ENCODE measurements around the gene CCR9. TPM values are rescaled to one million over a fixed set of nuclear protein-coding genes. Genes with fewer than 3 reads are reported as not detected.

Gene CCR9
- total and polyA plus RNA-seq, 10 of the 15 experiments (the other 5 are each of a cell fraction or from before 2014, with no cell fraction given) = 0.05 to 3.9 (median 2.4) TPM

GRCh38 chr3:45942051-45942825 is 55.9 kb downstream of the CCR9 start (continued):
- TF ChIP-seq, protein P1, sequence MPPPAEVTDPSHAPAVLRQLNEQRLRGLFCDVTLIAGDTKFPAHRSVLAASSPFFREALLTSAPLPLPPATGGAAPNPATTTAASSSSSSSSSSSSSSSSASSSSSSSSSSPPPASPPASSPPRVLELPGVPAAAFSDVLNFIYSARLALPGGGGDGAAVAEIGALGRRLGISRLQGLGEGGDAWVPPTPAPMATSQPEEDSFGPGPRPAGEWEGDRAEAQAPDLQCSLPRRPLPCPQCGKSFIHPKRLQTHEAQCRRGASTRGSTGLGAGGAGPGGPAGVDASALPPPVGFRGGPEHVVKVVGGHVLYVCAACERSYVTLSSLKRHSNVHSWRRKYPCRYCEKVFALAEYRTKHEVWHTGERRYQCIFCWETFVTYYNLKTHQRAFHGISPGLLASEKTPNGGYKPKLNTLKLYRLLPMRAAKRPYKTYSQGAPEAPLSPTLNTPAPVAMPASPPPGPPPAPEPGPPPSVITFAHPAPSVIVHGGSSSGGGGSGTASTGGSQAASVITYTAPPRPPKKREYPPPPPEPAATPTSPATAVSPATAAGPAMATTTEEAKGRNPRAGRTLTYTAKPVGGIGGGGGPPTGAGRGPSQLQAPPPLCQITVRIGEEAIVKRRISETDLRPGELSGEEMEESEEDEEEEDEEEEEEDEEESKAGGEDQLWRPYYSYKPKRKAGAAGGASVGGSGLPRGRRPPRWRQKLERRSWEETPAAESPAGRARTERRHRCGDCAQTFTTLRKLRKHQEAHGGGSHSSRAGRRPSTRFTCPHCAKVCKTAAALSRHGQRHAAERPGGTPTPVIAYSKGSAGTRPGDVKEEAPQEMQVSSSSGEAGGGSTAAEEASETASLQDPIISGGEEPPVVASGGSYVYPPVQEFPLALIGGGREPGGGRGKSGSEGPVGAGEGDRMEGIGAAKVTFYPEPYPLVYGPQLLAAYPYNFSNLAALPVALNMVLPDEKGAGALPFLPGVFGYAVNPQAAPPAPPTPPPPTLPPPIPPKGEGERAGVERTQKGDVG (CRISPR knock-in tag; IDR thresholded peaks at IDR 0.05) = no peak

- FAIRE-seq (no peak), DNase-seq (ENCODE audit: low read depth, low spot score) (no peak), ATAC-seq (no peak)
- in situ Hi-C loops (cut with MboI) = loop anchor here (5.0 to 10.0 kb wide), 2 partner anchors 134 to 271 kb away; no protein-coding TSS in a partner anchor
- no peak within 1 kb of the TSS for H3K4me2 ChIP-seq (ENCODE audit: control insufficient read depth, insufficient read depth)
- ChIA-PET CTCF (interaction anchor here (0.9 to 9.0 kb wide), 9 partner anchors 9 to 435 kb away, joined by 3 to 478 read pairs (median 3); partner anchors contain the start of gene LZTFL1), SMC1A (ENCODE audit: uncharacterized antibody, unreplicated experiment) (interaction anchor here (0.7 to 21.6 kb wide), 7 partner anchors 14 to 1133 kb away, joined by 3 to 523 read pairs (median 5); no protein-coding TSS in a partner anchor), POLR2A (interaction anchor here (0.7 kb wide), 1 partner anchor 51 kb away, joined by 3 read pairs; no protein-coding TSS in a partner anchor), RAD21 (ENCODE audit: unreplicated experiment) (interaction anchor here (1.0 to 1.6 kb wide), 6 partner anchors 9 to 426 kb away, joined by 3 to 7 read pairs (median 6); no protein-coding TSS in a partner anchor)
- H2AFZ ChIP-seq (ENCODE audit: control insufficient read depth, low read depth, low read length) = no peak within 1 kb of the TSS
- H3K27ac ChIP-seq (ENCODE audit: control insufficient read depth, insufficient read depth) = no peak within 1 kb of the TSS
- intact Hi-C loops (cut with micrococcal nuclease; ENCODE audit: unreplicated experiment) = no loop called here
- H4K20me1 ChIP-seq (ENCODE audit: control insufficient read depth, insufficient read depth) = no peaks in the 10 kb centered on the region
- H3K4me1 ChIP-seq (ENCODE audit: control insufficient read depth, insufficient read depth, low read length) = peaks cover 7% of the 10 kb centered on the region
- H3K4me3 ChIP-seq = no peak within 1 kb of the TSS
- H3K27me3 ChIP-seq (replicated peaks in 1 of 2; ENCODE audit: control insufficient read depth in 2 of 2, insufficient read depth in 2 of 2, low read length in 1 of 2) = no peaks in the 10 kb centered on the region
- TF ChIP-seq LARP7 (IDR thresholded peaks at IDR 0.05) = no peak
- no peak for TF ChIP-seq ZZZ3 (IDR thresholded peaks at IDR 0.05; ENCODE audit: control insufficient read depth, insufficient read length, low read depth)
- TF ChIP-seq ZNF384 (IDR thresholded peaks at IDR 0.05; ENCODE audit: borderline replicate concordance, low read depth, low read length) = no peak
- no peak for TF ChIP-seq CREM (IDR thresholded peaks at IDR 0.05; ENCODE audit: low read depth)
- no peak for TF ChIP-seq MYC (IDR thresholded peaks at IDR 0.05; ENCODE audit: insufficient read depth, insufficient read length, insufficient replicate concordance, low read length, severe bottlenecking)
- no peak for TF ChIP-seq BCL11A (IDR thresholded peaks at IDR 0.05; ENCODE audit: low read depth, low read length)
- no peak for TF ChIP-seq NR2F1 (conservative IDR thresholded peaks at IDR 0.05)
- TF ChIP-seq, protein P2, sequence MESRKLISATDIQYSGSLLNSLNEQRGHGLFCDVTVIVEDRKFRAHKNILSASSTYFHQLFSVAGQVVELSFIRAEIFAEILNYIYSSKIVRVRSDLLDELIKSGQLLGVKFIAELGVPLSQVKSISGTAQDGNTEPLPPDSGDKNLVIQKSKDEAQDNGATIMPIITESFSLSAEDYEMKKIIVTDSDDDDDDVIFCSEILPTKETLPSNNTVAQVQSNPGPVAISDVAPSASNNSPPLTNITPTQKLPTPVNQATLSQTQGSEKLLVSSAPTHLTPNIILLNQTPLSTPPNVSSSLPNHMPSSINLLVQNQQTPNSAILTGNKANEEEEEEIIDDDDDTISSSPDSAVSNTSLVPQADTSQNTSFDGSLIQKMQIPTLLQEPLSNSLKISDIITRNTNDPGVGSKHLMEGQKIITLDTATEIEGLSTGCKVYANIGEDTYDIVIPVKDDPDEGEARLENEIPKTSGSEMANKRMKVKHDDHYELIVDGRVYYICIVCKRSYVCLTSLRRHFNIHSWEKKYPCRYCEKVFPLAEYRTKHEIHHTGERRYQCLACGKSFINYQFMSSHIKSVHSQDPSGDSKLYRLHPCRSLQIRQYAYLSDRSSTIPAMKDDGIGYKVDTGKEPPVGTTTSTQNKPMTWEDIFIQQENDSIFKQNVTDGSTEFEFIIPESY (IDR thresholded peaks at IDR 0.05) = no peak
- no peak for TF ChIP-seq CBX5 (IDR thresholded peaks at IDR 0.05; ENCODE audit: low read depth)
- TF ChIP-seq, protein P3, sequence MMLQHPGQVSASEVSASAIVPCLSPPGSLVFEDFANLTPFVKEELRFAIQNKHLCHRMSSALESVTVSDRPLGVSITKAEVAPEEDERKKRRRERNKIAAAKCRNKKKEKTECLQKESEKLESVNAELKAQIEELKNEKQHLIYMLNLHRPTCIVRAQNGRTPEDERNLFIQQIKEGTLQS (IDR thresholded peaks at IDR 0.05; ENCODE audit: borderline replicate concordance, extremely low read depth, low read depth, low read length) = no peak
- TF ChIP-seq SMAD5 (IDR thresholded peaks at IDR 0.05; ENCODE audit: low read depth) = no peak
- no peak within 1 kb of the TSS for H3K9ac ChIP-seq (ENCODE audit: control insufficient read depth, insufficient read depth, low read length)
- H3K36me3 ChIP-seq (ENCODE audit: control insufficient read depth in 2 of 2, insufficient read depth in 2 of 2, low read length in 1 of 2) = peaks cover 0 to 16% of the 10 kb centered on the region in 2 experiments
- H3K9me3 ChIP-seq (replicated peaks; ENCODE audit: control insufficient read depth, insufficient read depth, low read length) = no peaks in the 10 kb centered on the region; the same call in 2 of the 3 replicates
- BruUV-seq (replicated peaks) = no TSS peak
- no peaks in the 10 kb centered on the region for H3K79me2 ChIP-seq (ENCODE audit: control insufficient read depth, insufficient read depth, low read length)
- WGBS (ENCODE audit: insufficient coverage, insufficient replicate concordance, low lambda C conversion rate, missing lambda C conversion rate) = 96% methylated on average over 8 of the region's 8 CpGs
Observed at GRCh38 chr3:45943207-45943846, 57.0 kb downstream of the CCR9 start, which contains the start of gene CXCR6. TSS of gene CXCR6 (plus strand) at chr3:45943464. CDS start at chr3:45946482, 3,018 bp downstream.
